GM12892 (cell line): Measurements from ENCODE around the gene FITM1.

Source experiments
- POLR2A ChIP-seq: IDR thresholded peaks from 2 replicates; pipeline ENCODE4 v1.6.1; 2011; ENCODE audit warnings: low read depth, low read length, control low read depth
- POLR2AphosphoS5 ChIP-seq: IDR thresholded peaks from 2 replicates; pipeline ENCODE4 v1.6.1; 2011; ENCODE audit warnings: low read depth, low read length, control low read depth
- TAF1 ChIP-seq: IDR thresholded peaks from 2 replicates; pipeline ENCODE4 v1.6.1; 2011; ENCODE audit warnings: low read depth, mild to moderate bottlenecking, control low read depth, low read length, borderline replicate concordance

DNA sequence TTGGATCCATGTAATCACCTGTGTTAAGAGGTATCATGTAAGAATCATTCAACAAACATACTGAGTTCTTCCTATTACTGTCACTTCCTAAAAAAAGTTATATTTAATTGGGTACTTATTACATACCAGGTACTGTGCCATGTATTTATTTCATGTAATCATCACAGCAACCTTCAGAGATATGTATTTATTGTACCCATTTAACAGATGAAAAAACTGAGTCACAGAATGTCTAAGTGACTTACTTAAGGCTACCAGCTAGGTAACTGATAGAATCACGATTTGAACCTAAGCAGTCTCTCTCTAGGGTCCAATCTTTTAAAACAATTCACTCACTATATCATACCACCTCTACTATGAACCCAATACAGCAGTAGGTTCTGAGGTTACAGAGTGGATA lies 14.0 kb downstream of the FITM1 start:
- no peak for TF ChIP-seq POLR2A
- TF ChIP-seq POLR2AphosphoS5 = no peak
- no peak for TF ChIP-seq TAF1
